ENCODE results near the gene CLDN1.

Gene CLDN1

GRCh38 chr3:190330936-190331734, 8.9 kb upstream of the CLDN1 start:
- DNase-seq (ENCODE audit: low spot score) = no peak

DNA sequence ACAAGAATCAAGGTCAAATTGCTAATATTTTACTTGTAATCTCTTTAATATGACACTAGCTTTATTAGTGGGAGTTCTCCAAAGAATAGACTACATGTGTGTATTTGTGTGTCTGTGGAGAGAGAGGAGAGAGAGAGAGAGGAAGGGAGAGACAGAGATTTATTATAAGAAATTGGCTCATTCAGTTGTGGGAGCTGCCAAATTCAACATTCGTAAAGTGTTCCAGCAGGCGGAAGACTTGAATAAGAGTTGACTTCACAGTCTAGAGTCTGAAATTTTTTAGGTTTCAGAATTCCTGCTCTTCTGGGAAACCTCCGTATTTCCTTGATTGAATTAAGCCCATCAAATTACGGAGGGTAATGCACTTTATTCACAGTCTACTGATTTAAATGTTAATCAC, 4.7 kb upstream of the CLDN1 start:
- no peak for DNase-seq (ENCODE audit: low spot score)

GRCh38 chr3:190326361-190326760, 4.1 kb upstream of the CLDN1 start:
- no peak for DNase-seq (ENCODE audit: low spot score)

GRCh38 chr3:190325923-190326322, 3.7 kb upstream of the CLDN1 start:
- DNase-seq (ENCODE audit: low spot score) = no peak

- no peak for DNase-seq (ENCODE audit: low spot score)
Measured at GRCh38 chr3:190323246-190323626, 990 bp upstream of the CLDN1 start.

- no peak for DNase-seq (ENCODE audit: low spot score)
Measured at GRCh38 chr3:190322604-190323245, 479 bp upstream of the CLDN1 start.

GRCh38 chr3:190320594-190321362, 1.5 kb downstream of the CLDN1 start:
- no peak for DNase-seq (ENCODE audit: low spot score)

DNA sequence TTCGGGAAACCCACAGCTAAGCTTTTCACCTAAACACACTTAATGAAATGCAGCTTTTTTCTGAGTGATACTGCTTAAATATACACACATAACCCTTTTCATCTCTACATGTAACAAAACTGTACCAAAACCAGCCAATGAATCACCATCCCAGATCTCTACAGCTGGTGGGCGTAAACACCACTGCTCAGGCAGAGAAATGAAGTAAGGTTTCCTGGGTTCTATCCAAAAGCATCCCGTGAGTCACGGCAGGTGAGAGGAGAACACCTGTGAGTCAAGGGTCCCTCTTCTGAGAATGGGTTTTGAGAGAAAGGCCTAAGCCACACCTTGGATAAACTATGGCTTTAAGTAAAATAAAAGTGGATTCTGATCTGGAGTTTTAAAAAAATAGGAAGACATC, 2.6 kb downstream of the CLDN1 start:
- DNase-seq (ENCODE audit: low spot score) = no peak

GRCh38 chr3:190318666-190319065, 3.6 kb downstream of the CLDN1 start:
- DNase-seq (ENCODE audit: low spot score) = no peak

DNA sequence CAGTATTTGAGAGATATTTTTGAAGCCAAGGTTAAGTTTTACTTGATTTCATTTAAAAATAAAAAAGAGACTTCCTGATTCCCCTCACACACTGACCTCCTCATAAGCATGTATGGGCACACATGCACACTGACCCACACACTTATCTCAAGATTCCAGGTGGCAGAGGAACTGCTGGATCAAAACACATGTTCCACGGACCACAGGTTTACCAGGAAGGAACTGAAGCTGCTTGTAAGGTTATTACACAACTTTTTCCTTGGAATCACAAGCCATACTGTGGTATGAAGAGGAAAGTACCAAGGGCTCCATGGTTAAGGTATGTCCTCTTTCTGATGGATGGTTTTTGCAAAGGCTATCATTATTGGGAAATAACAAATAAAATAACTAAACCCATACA, 7.5 kb downstream of the CLDN1 start:
- no peak for DNase-seq (ENCODE audit: low spot score)

DNA sequence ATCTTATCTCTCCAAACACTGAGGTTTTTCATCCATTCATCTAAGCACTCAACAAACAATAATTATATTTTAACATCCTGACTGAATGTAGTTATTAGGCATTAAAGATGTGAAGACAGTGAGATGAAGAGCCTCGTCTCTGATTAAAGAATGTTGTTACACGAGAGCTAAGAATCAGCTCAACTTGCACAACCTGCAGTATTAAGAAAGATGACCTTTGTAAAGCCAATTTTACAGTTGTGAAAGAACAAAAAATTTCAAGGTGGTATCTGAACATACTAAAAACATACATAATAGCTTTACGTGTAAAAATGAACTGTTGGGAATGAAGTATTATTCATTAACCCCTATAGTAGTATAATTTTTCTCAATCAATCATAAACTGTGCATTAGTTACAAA, 12.8 kb downstream of the CLDN1 start:
- no peak for DNase-seq (ENCODE audit: low spot score)

GRCh38 chr3:190308154-190308553, 14.1 kb downstream of the CLDN1 start:
- no peak for DNase-seq (ENCODE audit: low spot score)

- no peak for DNase-seq (ENCODE audit: low spot score)
Measured at GRCh38 chr3:190307164-190307545, 15.1 kb downstream of the CLDN1 start.

DNA sequence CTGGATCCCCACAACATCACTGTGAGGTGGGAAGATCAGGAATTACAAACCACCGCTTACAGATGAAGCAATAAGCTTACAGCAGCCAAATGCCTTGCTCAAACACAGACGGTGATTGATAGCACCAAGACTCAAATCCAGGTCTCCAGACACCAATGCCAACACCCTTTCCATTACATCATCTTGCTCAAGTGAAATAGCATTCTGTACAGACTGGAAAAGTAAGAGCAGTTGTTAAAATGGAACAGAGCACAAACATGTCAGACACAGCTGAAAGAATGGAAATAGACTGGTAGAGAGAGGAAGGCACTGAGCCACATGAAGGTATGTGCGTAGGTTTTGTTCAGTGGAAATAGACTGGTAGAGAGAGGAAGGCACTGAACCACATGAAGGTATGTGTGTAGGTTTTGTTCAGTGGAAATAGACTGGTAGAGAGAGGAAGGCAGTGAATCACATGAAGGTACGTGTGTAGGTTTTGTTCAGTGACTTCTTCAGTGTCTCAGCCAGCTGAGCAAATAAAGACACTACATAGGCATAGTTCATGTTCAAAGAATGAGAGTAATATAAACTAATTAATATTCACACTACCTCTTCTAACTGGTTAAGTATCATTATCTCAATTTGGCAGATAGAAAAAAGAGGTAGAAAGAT, 15.6 kb downstream of the CLDN1 start:
- no peak for DNase-seq (ENCODE audit: low spot score)

- no peak for DNase-seq (ENCODE audit: low spot score)
Measured at GRCh38 chr3:190306026-190306425, 16.2 kb downstream of the CLDN1 start.

DNA sequence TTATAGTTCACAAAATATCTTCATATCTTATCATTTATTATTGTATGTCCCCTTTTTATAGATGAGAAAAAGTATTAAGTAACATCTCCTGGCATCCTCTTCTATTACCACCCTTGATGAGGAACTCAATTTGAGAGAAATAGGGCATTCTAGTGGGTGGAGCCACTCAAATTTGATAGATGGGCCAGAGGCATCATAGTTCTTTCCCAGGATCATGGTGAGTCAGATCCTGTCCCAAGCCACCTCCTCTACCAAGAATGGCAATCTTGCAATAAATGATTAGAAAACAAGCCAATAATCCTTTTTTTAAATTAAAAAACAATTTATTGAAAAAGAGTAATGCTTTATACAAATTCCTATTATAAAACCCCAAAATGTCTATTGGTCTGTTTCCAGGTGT, 16.8 kb downstream of the CLDN1 start:
- DNase-seq (ENCODE audit: low spot score) = no peak

DNA sequence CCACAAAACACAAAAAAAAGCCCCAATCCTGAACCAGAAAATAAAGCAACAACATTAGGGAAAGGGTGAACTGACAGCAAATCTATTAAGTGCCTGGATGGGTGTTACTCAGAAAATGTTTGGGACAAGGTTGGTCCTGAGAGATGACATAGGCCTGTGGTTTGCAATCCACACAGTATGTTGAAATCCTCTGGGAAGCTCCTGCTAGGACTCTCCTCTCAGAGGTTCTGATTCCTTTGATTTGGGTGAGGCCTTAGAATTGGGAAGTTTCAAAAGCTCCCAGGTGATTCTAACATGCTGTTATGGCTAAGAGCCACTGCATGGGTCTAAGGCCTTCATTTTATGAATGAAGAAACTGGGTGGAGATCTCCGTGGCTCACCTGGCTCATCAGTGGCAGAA, 18.4 kb downstream of the CLDN1 start:
- no peak for DNase-seq (ENCODE audit: low spot score)

- no peak for DNase-seq (ENCODE audit: low spot score)
Measured at GRCh38 chr3:190302212-190302867, 19.9 kb downstream of the CLDN1 start.

DNA sequence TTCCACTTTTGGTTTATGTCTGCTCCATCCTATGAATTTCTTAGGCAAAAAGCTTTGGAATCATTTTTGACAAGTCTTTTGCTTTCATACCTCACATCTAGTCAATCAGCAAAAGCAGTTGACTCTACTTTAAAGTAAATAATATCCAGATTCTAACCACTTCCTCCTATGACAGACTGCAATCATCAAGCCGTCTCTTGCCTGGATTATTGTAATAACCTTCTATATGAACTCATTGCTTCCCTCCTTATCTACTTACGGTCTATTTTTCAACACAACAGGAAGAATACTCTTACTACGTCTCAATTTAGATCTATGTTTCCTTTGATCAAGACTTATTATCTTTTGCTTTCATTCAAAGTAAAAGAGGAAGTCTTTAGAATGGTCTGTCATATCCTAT, 20.7 kb downstream of the CLDN1 start:
- DNase-seq (ENCODE audit: low spot score) = no peak

DNA sequence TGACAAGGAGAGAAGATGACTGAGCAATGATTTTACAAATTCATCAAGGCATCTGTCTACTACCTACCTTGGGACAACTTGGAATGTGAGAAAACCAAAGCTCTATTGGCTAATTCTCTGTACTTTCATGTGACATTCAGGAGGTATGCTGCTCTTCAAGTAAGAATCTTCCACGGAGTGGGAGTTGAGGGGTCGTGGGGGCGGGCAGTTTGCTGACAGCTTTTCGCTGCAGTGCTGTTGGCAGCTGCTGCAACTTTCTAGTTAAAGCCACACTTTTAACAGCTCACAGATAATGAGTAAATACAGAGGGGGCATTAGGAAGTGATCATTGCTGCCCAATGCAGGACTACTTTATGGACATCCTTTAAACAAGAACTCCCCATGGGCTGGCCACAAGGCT, 22.3 kb downstream of the CLDN1 start:
- DNase-seq (ENCODE audit: low spot score) = no peak

DNA sequence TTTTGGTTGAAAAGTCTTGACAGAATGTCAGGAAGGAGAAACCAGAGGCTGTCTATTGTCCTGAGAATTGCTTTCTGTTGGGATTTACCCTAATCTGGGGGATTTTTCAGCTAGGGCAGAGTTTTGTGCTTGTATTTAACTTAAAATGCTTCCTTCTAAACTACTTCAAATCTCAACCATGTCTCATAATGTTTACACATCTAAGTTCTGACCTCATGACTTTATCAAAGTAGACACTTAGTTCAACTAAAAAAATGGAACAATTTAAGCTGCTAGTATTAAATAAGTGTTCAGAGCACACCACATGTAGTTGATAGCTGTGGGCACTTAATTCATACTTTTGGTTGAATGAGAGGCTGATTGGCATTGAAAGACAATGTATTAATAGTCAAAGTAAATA, 28.2 kb downstream of the CLDN1 start:
- DNase-seq (ENCODE audit: low spot score) = no peak

- no peak for DNase-seq (ENCODE audit: low spot score)
Measured at GRCh38 chr3:190293621-190294020, 28.6 kb downstream of the CLDN1 start.
